K562 (cell line): ENCODE results near the gene SLC12A9. TPM values are rescaled to one million over a fixed set of nuclear protein-coding genes. Genes with fewer than 3 reads are reported as not detected.

ENCODE experiments used
- ATF1 ChIP-seq, 2 experiments: fragments of 450-650 bp in 1 of 2; IDR thresholded peaks; 2 replicates each; pipeline ENCODE4 v1.6.1; 2016; ENCODE audit warnings: missing compliant biosample characterization in 1 of 2, missing genetic modification characterization in 1 of 2
- ATF4 ChIP-seq: fragments of 450-650 bp; formaldehyde crosslinking; IDR thresholded peaks from 2 replicates; pipeline ENCODE4 v1.4.0; 2022; ENCODE audit warnings: mild to moderate bottlenecking, moderate library complexity
- CREB3L1 ChIP-seq: fragments of 450-650 bp; IDR thresholded peaks from 2 replicates; pipeline ENCODE4 v1.6.1; 2014; ENCODE audit warnings: low read depth, mild to moderate bottlenecking, moderate library complexity, borderline replicate concordance
- DPF2 ChIP-seq: fragments of 450-650 bp; IDR thresholded peaks from 2 replicates; pipeline ENCODE4 v1.6.1; 2016
- HINFP ChIP-seq: fragments of 450-650 bp; conservative IDR thresholded peaks from 2 replicates; pipeline ENCODE4 v1.6.1; 2016; ENCODE audit warnings: missing genetic modification characterization, low read depth, mild to moderate bottlenecking, control low read depth, missing compliant biosample characterization
- HIVEP1 ChIP-seq: fragments of 250-450 bp; sonication (Bioruptor Pico); IDR thresholded peaks from 2 replicates; pipeline ENCODE4 v1.4.0; 2020; ENCODE audit warnings: mild to moderate bottlenecking
- LCOR ChIP-seq: sonication (generic); formaldehyde crosslinking; IDR thresholded peaks from 2 replicates; pipeline ENCODE4 v1.8.0; 2022; ENCODE audit warnings: mild to moderate bottlenecking, missing genetic modification reagents
- MLX ChIP-seq, 2 experiments: fragments of 450-650 bp in 1 of 2; sonication (generic) in 1 of 2; formaldehyde crosslinking; conservative IDR thresholded peaks; 2 replicates each; pipeline versions ENCODE4 v1.4.0 to v1.8.1; 2020 to 2022; ENCODE audit warnings: mild to moderate bottlenecking in 1 of 2, missing genetic modification reagents in 1 of 2
- MNT ChIP-seq, 2 experiments: fragments of 450-650 bp; conservative IDR thresholded peaks; 2 replicates each; pipeline ENCODE4 v1.6.1; 2017; ENCODE audit warnings: mild to moderate bottlenecking in 2 of 2, moderate library complexity in 2 of 2
- PRDM10 ChIP-seq: fragments of 450-650 bp; IDR thresholded peaks from 2 replicates; pipeline ENCODE4 v1.6.1; 2018; ENCODE audit not compliant: partially characterized antibody
- PTBP1 ChIP-seq: fragments of 200-400 bp; formaldehyde crosslinking; IDR thresholded peaks from 2 replicates; pipeline ENCODE4 v1.6.1; 2017; ENCODE audit warnings: low read depth, low read length
- SRSF3 ChIP-seq: fragments of 200-400 bp; formaldehyde crosslinking; IDR thresholded peaks from 2 replicates; pipeline ENCODE4 v1.6.1; 2016; ENCODE audit warnings: mild to moderate bottlenecking, low read length, moderate library complexity; ENCODE audit not compliant: insufficient read depth
- TCF7 ChIP-seq: sonication (generic); IDR thresholded peaks from 2 replicates; pipeline ENCODE4 v1.6.1; 2016; ENCODE audit warnings: antibody characterized with exemption, borderline replicate concordance
- ZBTB8A ChIP-seq: fragments of 450-650 bp; IDR thresholded peaks from 2 replicates; pipeline ENCODE4 v1.6.1; 2018; ENCODE audit warnings: mild to moderate bottlenecking, moderate library complexity; ENCODE audit not compliant: partially characterized antibody
- ZFX ChIP-seq: sonication (generic); formaldehyde crosslinking; IDR thresholded peaks from 2 replicates; pipeline ENCODE4 v1.8.0; 2022; ENCODE audit warnings: mild to moderate bottlenecking, missing genetic modification reagents, moderate library complexity
- ZNF175 ChIP-seq: fragments of 200-800 bp; sonication (Bioruptor generic); IDR thresholded peaks from 2 replicates; pipeline ENCODE4 v1.6.1; 2016; ENCODE audit warnings: low read depth, mild to moderate bottlenecking, missing genetic modification characterization, missing compliant biosample characterization
- polyA plus RNA-seq, 8 experiments: library from polyadenylated mRNA; depleted of rRNA in 4 of 8; stranded (reverse) in 5 of 8; unstranded in 3 of 8; fragments of >200 nt; fragmentation: Nextera tagmentation in 2 of 8; fragmentation: Illumina TruSeq in 1 of 8; extraction: Ambion mirVana in 2 of 8; extraction: Trizol in 1 of 8; gene quantifications; 2 replicates each; pipeline versions ENCODE4 v1.2.1 to v1.2.3, GENCODE V29; 2011 to 2014; ENCODE audit warnings: inconsistent platforms in 1 of 8, missing spikeins in 1 of 8
- total RNA-seq, 7 experiments: library from RNA; depleted of rRNA in 6 of 7; stranded (reverse); fragments of >200 nt in 6 of 7; fragmentation: Illumina TruSeq in 2 of 7; extraction: Trizol in 2 of 7; gene quantifications; 2 replicates each; pipeline versions ENCODE4 v1.2.1 to v1.2.3, GENCODE V29; 2011 to 2021; ENCODE audit warnings: low replicate concordance in 1 of 7

The SLC12A9 gene
- total and polyA plus RNA-seq, 9 of the 15 experiments (the other 6 are each of a cell fraction or from before 2014, with no cell fraction given), result 0.06 to 20.2 (median 10.7) TPM

GRCh38 chr7:100867040-100867775, 14.7 kb downstream of the SLC12A9 start, which contains the start of gene TRIP6 (continued):
- TF ChIP-seq PRDM10 (peak; percentile 80), ZBTB8A (no peak), ATF4 (CRISPR knock-in tag) (0 out of 2 replicates have a peak, but pooled peaks have one; percentile 7), MNT (conservative IDR thresholded peaks at IDR 0.05) (peak; percentile 98 to 99), SRSF3 (peak; percentile 83; the same call in 1 of the 2 replicates), ZFX (CRISPR knock-in tag) (peak; percentile 89), MLX (CRISPR knock-in tag; conservative IDR thresholded peaks at IDR 0.05) (0 out of 4 replicates have a peak, but pooled peaks of 1 of the 2 experiments have one; percentile 18), DPF2 (peak; percentile 86), HIVEP1 (CRISPR knock-in tag) (no peak), PTBP1 (0 out of 2 replicates have a peak, but pooled peaks have one; percentile 4), CREB3L1 (peak; percentile 91), ATF1 (CRISPR knock-in tag; IDR thresholded peaks at IDR 0.05) (peak; percentile 83), ATF1 (tag; IDR thresholded peaks at IDR 0.05) (peak; percentile 99), TCF7 (0 out of 2 replicates have a peak, but pooled peaks have one; percentile 23), HINFP (tag) (no peak), ZNF175 (CRISPR knock-in tag) (peak; percentile 77), LCOR (CRISPR knock-in tag) (peak; percentile 100)
